T-helper 1 cell treated with Interleukin-12 subunit alpha and Interleukin-12 subunit beta and Interleukin-4 antibody, amounts not matched to agents 30 ng/mL and 1 ng/mL, for 36 hours (primary cell): ENCODE data around the gene ATP13A1. TPM values are rescaled to one million over a fixed set of nuclear protein-coding genes. Genes with fewer than 3 reads are reported as not detected.

ENCODE experiments used
- intact Hi-C: fragments of 100-400 bp; cut with micrococcal nuclease; formaldehyde crosslinking; loops from one replicate; pipeline ENCODE4 v1.15.1; 2024
- total RNA-seq: library from RNA; stranded (reverse); gene quantifications from 2 replicates; pipeline ENCODE4 v1.2.3, GENCODE V29; 2022

The ATP13A1 gene
- total RNA-seq, 1 donor from 2014 or later = 110 TPM

- intact Hi-C loops = no loop called here
These were observed 18.1 kb downstream of the ATP13A1 start for GRCh38 chr19:19645233-19645870.

DNA sequence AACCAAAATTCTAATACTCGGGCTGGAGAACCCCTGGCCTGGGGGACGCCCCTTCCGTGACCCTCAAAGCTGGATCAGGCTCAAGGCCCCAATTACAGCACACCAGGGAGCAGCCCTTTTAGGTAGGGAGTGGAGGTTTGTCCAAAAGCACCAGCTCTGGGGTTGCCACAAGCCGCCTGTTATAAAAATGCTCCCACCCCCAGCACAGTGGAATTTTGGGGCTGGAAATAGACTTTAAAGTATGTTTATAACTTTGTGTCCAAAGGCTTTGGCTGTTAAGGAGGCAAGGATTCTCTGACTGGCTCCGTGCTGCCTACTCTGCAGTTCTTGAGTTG, 19.5 kb downstream of the ATP13A1 start:
- intact Hi-C loops = loop anchor here (1.0 to 5.0 kb wide), 3 partner anchors 81 to 315 kb away; no protein-coding TSS in a partner anchor

DNA sequence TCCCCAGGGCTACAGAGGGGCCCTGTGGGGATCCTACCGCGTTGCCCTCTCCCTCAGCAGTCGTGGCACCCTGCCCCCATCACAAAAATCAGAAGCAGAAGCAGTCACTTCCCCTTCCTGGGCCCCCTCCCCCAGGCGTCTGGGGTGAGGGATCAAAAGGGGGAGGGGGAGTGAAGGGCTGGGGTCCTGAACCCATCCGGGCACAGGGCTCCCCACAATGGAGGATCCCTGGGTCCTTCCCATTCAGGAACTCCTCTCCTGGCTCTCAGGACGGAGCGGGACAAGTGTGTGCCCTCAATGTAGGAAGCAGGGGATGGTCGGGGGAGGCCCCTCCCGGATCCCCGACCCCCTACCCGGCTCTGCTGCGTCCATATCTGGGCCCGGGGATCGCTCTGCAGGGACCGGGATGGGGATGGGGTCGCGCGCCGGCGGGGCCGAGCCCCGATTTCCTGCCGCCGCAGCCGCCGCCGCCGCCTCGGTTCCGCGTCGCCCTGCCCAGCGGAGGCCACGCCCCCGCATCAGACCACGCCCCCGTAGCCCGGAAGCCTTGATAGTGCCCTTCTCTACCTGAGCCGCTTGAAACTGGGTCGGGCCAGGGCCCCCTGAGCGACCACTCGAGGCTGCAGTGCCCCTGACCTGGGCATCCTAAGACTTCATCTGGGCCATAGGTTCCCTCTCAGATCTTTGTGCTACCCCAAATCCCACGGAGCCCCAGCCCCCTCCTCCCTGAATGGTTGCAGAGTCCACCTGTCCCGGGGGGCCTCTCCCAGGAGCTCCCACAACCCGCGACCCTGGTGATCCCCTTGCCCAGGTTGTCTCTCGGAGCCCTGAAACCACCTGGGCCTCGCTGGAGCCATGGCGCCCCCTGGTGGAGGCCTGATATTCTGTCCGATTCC, 20.1 kb downstream of the ATP13A1 start, which contains the start of gene GMIP:
TSS of gene GMIP (minus strand) at position 500 of the 896 bp plus-strand sequence. CDS start at position 372, 128 bp downstream.
- intact Hi-C loops = loop anchor here (1.0 to 5.0 kb wide), 14 partner anchors 16 to 316 kb away; partner anchors contain the start of genes ATP13A1, NDUFA13, PBX4 and ZNF14

GRCh38 chr19:19642506-19643157, 20.8 kb downstream of the ATP13A1 start:
- intact Hi-C loops = loop anchor here (1.0 to 5.0 kb wide), 12 partner anchors 15 to 280 kb away; partner anchors contain the start of genes ATP13A1, NDUFA13, PBX4 and ZNF14

DNA sequence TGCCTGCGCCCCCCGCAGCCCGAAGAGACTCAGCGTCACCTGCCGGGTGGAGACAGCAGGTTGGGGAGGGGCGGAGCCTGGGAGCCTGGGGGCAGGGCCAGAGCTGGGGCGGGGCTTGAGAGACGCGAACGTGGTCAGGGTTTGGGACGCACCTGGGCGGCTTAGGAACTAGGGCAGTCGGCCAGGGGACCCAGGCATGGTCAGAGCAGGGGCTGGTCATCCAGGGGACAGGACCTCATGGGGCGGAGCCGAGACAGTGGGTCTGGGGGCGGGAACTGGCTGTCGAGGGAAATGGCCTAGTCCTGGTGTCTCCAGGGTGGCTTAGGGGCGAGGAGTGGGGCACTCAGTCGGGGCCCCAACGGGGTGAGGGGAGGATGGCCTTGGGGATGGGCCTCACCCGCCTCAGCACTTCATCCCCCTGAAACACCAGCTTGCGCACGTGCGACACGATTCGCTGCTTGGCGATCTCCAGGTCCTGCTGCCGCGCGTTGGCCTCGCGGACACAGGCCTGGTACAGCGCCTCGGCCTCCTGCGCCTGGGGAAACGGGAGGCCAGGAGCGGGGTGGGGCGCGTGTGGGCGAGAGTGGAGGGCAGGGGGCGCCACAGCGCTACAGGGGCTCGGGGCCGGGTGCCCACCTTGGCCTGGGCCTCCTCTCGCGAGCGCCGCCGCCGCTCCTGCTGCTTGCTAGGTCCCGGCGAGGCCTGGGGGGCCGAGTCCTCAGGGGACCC, 25.8 kb downstream of the ATP13A1 start:
- intact Hi-C loops = no loop called here

- intact Hi-C loops = no loop called here
These were observed 26.3 kb downstream of the ATP13A1 start for GRCh38 chr19:19637186-19637522.

DNA sequence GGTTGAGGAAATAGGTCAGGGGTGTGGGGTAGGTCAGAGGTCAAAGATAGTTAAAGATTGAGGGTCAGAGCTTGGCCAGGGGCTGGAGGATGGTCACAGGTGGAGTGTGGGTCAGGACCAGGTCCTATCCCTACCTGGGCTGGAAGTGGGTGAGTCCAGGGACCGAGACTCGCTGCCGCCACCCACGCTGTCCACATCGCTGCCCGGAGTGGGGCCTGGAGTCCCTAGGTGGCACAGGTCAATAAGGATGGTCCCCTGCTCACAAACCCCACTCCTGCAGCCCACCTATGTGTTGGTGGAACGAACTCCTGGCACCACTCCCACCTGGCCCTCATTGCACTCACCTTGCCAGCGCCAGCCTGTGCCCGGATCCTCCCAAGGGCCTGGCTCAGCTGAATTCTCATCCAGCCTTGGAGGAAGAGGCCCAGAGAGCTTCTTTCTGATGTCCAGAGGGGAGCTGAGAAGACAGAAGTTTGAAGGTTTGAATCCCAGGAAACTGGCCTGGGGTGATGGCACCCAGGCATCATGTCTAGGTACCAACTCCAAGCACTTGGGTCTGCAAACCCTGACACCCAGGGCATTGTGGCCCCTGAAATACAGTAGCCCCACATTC, 26.8 kb downstream of the ATP13A1 start:
- intact Hi-C loops = no loop called here

- intact Hi-C loops = no loop called here
These were observed 28.2 kb downstream of the ATP13A1 start for GRCh38 chr19:19635313-19635702.

DNA sequence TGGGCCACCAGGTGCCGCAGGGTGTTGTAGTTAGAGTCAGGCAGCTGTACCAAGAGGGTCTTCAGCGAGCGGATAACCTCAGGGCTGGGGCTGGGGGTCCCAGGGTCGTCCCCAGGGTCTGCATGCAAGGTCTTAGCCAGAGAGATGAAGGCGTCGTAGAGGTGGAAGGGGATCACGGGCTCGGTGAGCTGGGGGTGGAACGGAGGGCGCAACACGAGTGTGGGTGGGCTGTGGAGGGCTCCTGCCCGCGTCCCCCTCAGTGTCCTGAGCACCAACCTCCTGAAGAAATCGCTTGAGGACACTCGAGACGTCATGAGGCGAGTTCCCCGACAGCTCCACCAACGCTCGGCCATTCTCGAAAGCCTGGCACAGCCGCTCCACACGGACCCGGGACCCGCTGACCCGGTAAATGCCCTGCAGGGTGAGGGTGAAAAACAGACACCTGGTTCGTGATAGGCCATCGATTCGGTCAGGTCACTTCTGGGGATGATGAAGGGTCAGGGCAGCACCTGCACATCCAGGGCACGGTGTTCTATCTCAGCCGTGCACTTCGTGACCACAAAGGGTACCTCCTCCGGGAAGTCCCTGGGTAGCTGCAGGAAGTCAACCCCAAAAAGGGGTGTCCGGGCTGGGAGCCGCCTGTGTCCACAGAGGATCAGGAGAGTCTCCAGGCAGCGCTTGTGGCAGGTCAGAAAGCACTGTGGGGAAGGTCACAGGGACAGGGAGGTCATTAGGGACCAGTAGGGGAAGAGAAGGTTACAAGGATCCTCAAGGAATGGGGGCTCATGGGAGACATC, 28.8 kb downstream of the ATP13A1 start:
- intact Hi-C loops = no loop called here

GRCh38 chr19:19633711-19634515, 29.6 kb downstream of the ATP13A1 start:
- intact Hi-C loops = no loop called here

- intact Hi-C loops = no loop called here
These were observed 30.8 kb downstream of the ATP13A1 start for GRCh38 chr19:19632661-19633060.

GRCh38 chr19:19631346-19631745, 32.1 kb downstream of the ATP13A1 start:
- intact Hi-C loops = no loop called here

GRCh38 chr19:19630426-19630825, 33.0 kb downstream of the ATP13A1 start:
- intact Hi-C loops = no loop called here

- intact Hi-C loops = no loop called here
These were observed 33.4 kb downstream of the ATP13A1 start for GRCh38 chr19:19630062-19630414.

GRCh38 chr19:19628501-19629134, 34.9 kb downstream of the ATP13A1 start:
- intact Hi-C loops = loop anchor here (1.0 kb wide), 1 partner anchor 34 kb away; no protein-coding TSS in a partner anchor

DNA sequence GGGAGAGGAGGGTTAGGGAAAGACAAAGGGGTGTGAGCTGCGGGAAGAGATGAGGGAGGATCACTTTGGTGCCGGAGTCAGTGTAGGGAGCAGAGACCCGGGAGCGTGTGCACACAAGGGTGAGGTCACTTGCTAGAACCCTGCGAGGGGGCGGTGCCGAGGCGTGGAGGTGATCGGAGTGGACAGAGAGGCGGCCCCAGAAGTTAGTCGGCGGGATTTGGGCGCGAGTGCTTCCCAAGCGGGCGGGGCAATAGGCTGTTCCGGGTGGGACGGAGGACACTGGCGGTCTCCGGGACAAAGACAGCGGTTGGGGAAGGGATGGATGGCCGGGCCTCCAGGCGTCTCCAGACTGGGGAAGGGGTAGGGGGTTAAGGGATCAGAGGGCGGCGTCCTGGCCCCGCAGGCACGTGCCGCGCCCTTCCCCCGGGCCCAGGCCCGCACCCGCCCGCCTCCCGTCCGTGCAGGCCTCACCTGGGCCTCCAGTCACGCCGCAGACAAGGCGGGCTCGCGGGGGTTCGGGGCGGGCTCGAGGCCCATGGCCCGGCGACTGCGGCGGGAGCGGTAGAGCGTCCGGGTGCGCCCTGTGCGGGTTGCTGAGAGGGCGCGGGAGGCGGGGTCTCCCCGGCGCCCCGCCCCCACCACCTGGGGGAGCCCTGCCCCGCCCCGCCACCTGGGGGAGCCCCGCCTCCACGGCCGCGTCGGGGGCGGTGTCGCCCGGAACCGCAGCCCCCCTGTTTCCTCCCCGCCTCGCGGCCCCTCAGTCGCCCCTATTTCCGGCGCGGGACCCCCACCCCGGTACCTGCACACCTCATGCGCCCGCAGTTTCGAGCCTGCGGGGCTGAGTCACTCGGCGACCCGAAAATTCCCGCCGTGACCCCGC, 35.6 kb downstream of the ATP13A1 start, which contains the start of gene LPAR2:
TSS of gene LPAR2 (minus strand) at position 600 of the 880 bp plus-strand sequence. CDS start 945 bp downstream, outside the sequence.
- intact Hi-C loops = loop anchor here (1.0 kb wide), 4 partner anchors 10 to 37 kb away; partner anchors contain the start of genes GMIP and PBX4
